Testis (tissue), 2 donors: Measurements from ENCODE around the gene C1orf116.

Experiments
- POLR2A ChIP-seq: fragments of 450-650 bp; IDR thresholded peaks from one replicate; pipeline ENCODE4 v1.6.1; 2017; ENCODE audit warnings: antibody characterized with exemption, mild to moderate bottlenecking, moderate library complexity
- TF ChIP-seq, protein P1 (sequence below), 3 experiments: fragments of 450-650 bp in 2 of 3; fragments of 200-600 bp in 1 of 3; sonication (generic) in 1 of 3; IDR thresholded peaks; one replicate each; pipeline ENCODE4 v1.5.1; 2016 to 2019; ENCODE audit warnings: antibody characterized with exemption in 3 of 3, mild to moderate bottlenecking in 2 of 3, moderate library complexity in 1 of 3

DNA sequence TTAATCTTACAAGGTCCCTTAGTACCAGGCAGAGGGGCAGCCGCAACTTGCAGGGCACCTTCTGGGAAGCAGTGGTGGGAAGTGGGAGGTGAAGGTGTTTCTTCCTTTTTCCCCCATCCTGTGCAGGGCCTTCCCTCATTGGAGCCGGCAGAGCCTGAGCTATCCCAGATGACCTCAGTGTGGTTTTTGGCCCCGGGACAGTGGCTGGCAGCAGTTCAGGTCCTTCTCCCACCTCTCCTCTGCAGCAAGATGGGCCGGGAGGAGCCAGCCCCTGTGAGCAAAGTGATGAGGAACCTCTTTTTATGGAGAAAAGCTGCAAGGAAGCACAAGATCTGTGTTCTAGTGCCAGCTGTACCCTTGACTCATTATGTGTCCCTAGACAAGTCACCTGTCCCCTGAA is 27.3 kb upstream of the C1orf116 start:
- TF ChIP-seq, protein P1, sequence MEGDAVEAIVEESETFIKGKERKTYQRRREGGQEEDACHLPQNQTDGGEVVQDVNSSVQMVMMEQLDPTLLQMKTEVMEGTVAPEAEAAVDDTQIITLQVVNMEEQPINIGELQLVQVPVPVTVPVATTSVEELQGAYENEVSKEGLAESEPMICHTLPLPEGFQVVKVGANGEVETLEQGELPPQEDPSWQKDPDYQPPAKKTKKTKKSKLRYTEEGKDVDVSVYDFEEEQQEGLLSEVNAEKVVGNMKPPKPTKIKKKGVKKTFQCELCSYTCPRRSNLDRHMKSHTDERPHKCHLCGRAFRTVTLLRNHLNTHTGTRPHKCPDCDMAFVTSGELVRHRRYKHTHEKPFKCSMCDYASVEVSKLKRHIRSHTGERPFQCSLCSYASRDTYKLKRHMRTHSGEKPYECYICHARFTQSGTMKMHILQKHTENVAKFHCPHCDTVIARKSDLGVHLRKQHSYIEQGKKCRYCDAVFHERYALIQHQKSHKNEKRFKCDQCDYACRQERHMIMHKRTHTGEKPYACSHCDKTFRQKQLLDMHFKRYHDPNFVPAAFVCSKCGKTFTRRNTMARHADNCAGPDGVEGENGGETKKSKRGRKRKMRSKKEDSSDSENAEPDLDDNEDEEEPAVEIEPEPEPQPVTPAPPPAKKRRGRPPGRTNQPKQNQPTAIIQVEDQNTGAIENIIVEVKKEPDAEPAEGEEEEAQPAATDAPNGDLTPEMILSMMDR (IDR thresholded peaks at IDR 0.05) = no peak
- no peak for TF ChIP-seq POLR2A
